Mesothelial cell of epicardium (in vitro differentiated cells): ENCODE measurements around the gene PITPNC1. TPM values are rescaled to one million over a fixed set of nuclear protein-coding genes. Genes with fewer than 3 reads are reported as not detected.
"Not testable (repeated sequence)": the region's sequence is repeated elsewhere in the genome, so short reads cannot be mapped to it uniquely, and the experiment has no call there.

Experiments
- DNase-seq, 2 experiments: peaks; one replicate each; pipeline ENCODE4 v3.0.0; 2021; ENCODE audit warnings: low spot score in 2 of 2; ENCODE audit not compliant: unreplicated experiment in 2 of 2
- H3K27ac Mint-ChIP-seq: 2 replicates; pipeline ENCODE4 v1.8.0; 2021; ENCODE audit warnings: mixed read lengths
- H3K27me3 Mint-ChIP-seq: 2 replicates; pipeline ENCODE4 v1.8.0; 2021; ENCODE audit warnings: low read depth, mixed read lengths
- H3K36me3 Mint-ChIP-seq: 2 replicates; pipeline ENCODE4 v1.8.0; 2021; ENCODE audit warnings: mixed read lengths
- H3K4me1 Mint-ChIP-seq: 2 replicates; pipeline ENCODE4 v1.8.0; 2021; ENCODE audit warnings: mixed read lengths
- H3K4me3 Mint-ChIP-seq: 2 replicates; pipeline ENCODE4 v1.8.0; 2021; ENCODE audit warnings: mild to moderate bottlenecking, moderate library complexity, mixed read lengths
- H3K9me3 Mint-ChIP-seq: 2 replicates; pipeline ENCODE4 v1.8.0; 2021; ENCODE audit warnings: mixed read lengths
- total RNA-seq: library from RNA; stranded (reverse); gene quantifications from 3 replicates; pipeline ENCODE4 v1.2.1, GENCODE V29; 2021
- TF ChIP-seq, protein P1 (sequence below): fragments of 200-600 bp; sonication (generic); IDR thresholded peaks from one replicate; pipeline ENCODE4 v1.5.0; 2021; ENCODE audit warnings: antibody characterized with exemption; ENCODE audit not compliant: unreplicated experiment

Gene PITPNC1
- total RNA-seq, 1 donor from 2014 or later = 19.9 TPM

DNA sequence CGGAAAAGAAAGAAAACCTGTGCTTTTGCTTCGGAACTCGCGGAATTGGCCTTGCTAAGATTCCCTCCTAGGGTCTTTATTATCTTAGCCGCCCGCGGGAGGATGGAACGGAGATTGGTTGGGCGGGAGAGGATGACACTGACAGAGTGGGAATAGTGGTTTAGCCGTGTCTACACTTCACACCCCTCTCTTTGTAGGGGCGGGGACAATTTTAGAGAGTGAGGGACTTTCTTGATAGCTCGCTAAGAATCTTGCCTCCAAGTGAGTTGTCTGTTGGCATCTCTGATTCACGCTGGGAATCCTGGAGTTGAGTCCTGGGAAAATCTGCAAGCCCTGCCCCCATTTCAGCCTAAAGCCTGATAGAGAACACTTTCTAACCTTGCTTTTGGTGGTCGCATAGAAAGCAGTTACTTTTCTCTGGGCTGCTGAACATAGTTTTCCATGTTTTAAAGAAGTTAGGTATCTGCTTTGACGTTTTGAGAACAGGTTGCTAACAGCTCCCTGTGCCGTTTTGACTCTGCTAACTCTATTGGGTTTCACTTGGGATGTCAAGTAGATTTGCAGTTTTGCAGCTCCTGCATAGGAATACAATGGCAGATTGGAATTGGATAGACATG is 341.4 kb downstream of the PITPNC1 start:
- DNase-seq = no peak
- H3K27me3 Mint-ChIP-seq = no peaks in the 10 kb centered on the region
- peaks cover under 1% of the 10 kb centered on the region for H3K9me3 Mint-ChIP-seq
- TF ChIP-seq, protein P1, sequence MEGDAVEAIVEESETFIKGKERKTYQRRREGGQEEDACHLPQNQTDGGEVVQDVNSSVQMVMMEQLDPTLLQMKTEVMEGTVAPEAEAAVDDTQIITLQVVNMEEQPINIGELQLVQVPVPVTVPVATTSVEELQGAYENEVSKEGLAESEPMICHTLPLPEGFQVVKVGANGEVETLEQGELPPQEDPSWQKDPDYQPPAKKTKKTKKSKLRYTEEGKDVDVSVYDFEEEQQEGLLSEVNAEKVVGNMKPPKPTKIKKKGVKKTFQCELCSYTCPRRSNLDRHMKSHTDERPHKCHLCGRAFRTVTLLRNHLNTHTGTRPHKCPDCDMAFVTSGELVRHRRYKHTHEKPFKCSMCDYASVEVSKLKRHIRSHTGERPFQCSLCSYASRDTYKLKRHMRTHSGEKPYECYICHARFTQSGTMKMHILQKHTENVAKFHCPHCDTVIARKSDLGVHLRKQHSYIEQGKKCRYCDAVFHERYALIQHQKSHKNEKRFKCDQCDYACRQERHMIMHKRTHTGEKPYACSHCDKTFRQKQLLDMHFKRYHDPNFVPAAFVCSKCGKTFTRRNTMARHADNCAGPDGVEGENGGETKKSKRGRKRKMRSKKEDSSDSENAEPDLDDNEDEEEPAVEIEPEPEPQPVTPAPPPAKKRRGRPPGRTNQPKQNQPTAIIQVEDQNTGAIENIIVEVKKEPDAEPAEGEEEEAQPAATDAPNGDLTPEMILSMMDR = no peak
- H3K4me1 Mint-ChIP-seq = peaks cover 8% of the 10 kb centered on the region
- H3K36me3 Mint-ChIP-seq = peaks cover 15% of the 10 kb centered on the region
- H3K27ac Mint-ChIP-seq = peak overlapping the region; percentile 99
- H3K4me3 Mint-ChIP-seq = peak overlapping the region; percentile 99

GRCh38 chr17:67725373-67725791 is 348.3 kb downstream of the PITPNC1 start:
- no peak for DNase-seq
- Mint-ChIP-seq H3K36me3 (peaks cover 48% of the 10 kb centered on the region), H3K4me1 (no peaks in the 10 kb centered on the region), H3K4me3 (no peak overlapping the region), H3K9me3 (no peaks in the 10 kb centered on the region), H3K27ac (no peak overlapping the region), H3K27me3 (no peaks in the 10 kb centered on the region)
- TF ChIP-seq, protein P1 = no peak

- Mint-ChIP-seq H3K36me3 (peaks cover 52% of the 10 kb centered on the region), H3K27me3 (no peaks in the 10 kb centered on the region), H3K27ac (no peak overlapping the region), H3K4me3 (no peak overlapping the region), H3K4me1 (no peaks in the 10 kb centered on the region), H3K9me3 (peaks cover 2% of the 10 kb centered on the region)
- TF ChIP-seq, protein P1 = no peak
- DNase-seq = no peak
These were observed 348.7 kb downstream of the PITPNC1 start for GRCh38 chr17:67725807-67726206.

GRCh38 chr17:67727152-67728039 is 350.3 kb downstream of the PITPNC1 start:
- H3K36me3 Mint-ChIP-seq = peaks cover 49% of the 10 kb centered on the region
- not testable (repeated sequence) for H3K27me3 Mint-ChIP-seq, H3K4me3 Mint-ChIP-seq, H3K9me3 Mint-ChIP-seq, H3K4me1 Mint-ChIP-seq, H3K27ac Mint-ChIP-seq, DNase-seq

DNA sequence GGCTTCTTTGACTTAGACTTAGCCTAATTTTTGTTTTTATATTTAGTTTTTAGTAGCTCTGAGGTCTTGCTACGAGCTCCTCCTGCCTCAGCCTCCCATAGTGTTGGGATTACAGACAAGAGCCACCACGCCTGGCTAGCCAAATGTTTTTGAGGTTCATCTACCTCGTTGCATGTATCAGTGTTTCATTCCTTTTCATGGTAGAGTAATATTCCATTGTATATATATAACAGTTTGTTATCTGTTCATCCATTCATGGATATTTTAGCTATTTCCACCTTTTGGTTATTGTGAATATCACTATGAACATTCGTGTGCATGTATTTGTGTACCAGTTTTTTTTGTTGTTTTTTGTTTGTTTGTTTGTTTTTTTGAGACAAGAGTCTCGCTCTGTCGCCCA is 352.8 kb downstream of the PITPNC1 start:
- peaks cover 56% of the 10 kb centered on the region for H3K36me3 Mint-ChIP-seq

GRCh38 chr17:67730731-67731130 is 353.6 kb downstream of the PITPNC1 start:
- no peak for DNase-seq
- TF ChIP-seq, protein P1 = no peak
- Mint-ChIP-seq H3K27ac (no peak overlapping the region), H3K4me1 (no peaks in the 10 kb centered on the region), H3K4me3 (no peak overlapping the region), H3K36me3 (peaks cover 57% of the 10 kb centered on the region), H3K9me3 (peaks cover 10% of the 10 kb centered on the region), H3K27me3 (no peaks in the 10 kb centered on the region)

More for the DNA sequence above, 352.8 kb downstream of the PITPNC1 start:
- H3K27me3 Mint-ChIP-seq = no peaks in the 10 kb centered on the region
- no peak overlapping the region for H3K27ac Mint-ChIP-seq
- H3K4me1 Mint-ChIP-seq = no peaks in the 10 kb centered on the region
- H3K9me3 Mint-ChIP-seq = peaks cover 10% of the 10 kb centered on the region
- no peak for DNase-seq
- TF ChIP-seq, protein P1 = no peak
- no peak overlapping the region for H3K4me3 Mint-ChIP-seq
